GM12878 (cell line): ENCODE data around the gene RMDN3. TPM values are rescaled to one million over a fixed set of nuclear protein-coding genes. Genes with fewer than 3 reads are reported as not detected.

Source experiments
- ATAC-seq: fragments of 200-7000 bp; cut with Tn5 transposase; 3 replicates; pipeline ENCODE4 v1.9.1; 2020; ENCODE audit warnings: mild to moderate bottlenecking, moderate library complexity
- BruUV-seq: library from RNA; stranded (reverse); fragments of 400-500 nt; replicated peaks from 2 replicates; lab custom pipeline; 2021; lab: Mats Ljungman, UMichigan
- CTCF ChIA-PET: fragments of 300-600 bp; sonication (Branson Sonifier 250); formaldehyde crosslinking; extraction: SDS; loops from one replicate; lab custom pipeline; 2021; ENCODE audit warnings: inconsistent platforms; lab: Yijun Ruan, JAX
- POLR2A ChIA-PET: fragments of 350-600 bp; formaldehyde crosslinking; extraction: SDS; loops from one replicate; lab custom pipeline; 2021; ENCODE audit warnings: inconsistent platforms; lab: Charles Lee
- RAD21 ChIA-PET: fragments of 300-600 bp; sonication (Branson Sonifier 250); formaldehyde crosslinking; loops from one replicate; lab custom pipeline; 2023; ENCODE audit warnings: antibody characterized with exemption; ENCODE audit not compliant: unreplicated experiment; lab: Charles Lee
- SMC1A ChIA-PET: fragments of 300-600 bp; sonication (Branson Sonifier 250); formaldehyde crosslinking; loops from one replicate; lab custom pipeline; 2023; ENCODE audit not compliant: unreplicated experiment, uncharacterized antibody; lab: Charles Lee
- DNase-seq: peaks from one replicate; pipeline ENCODE4 v3.0.0-alpha.2; 2011; ENCODE audit warnings: low read depth, low spot score
- FAIRE-seq: peaks from 3 replicates; lab custom pipeline; 2011; peaks lifted over from hg19 to GRCh38; lab: Jason Lieb, UNC
- H2AFZ ChIP-seq: 2 replicates; pipeline ENCODE4 v1.6.0; 2011; ENCODE audit warnings: low read depth, low read length, control low read depth; ENCODE audit not compliant: control insufficient read depth
- H3K27ac ChIP-seq: 2 replicates; pipeline ENCODE4 v1.5.1; 2011; ENCODE audit warnings: control low read depth; ENCODE audit not compliant: control insufficient read depth, insufficient read depth
- H3K27me3 ChIP-seq, 2 experiments: replicated peaks in 1 of 2; 2 replicates each; pipeline versions ENCODE4 v1.6.0 to v1.6.1; 2011; ENCODE audit warnings: low read length in 1 of 2; ENCODE audit not compliant: control insufficient read depth in 2 of 2, insufficient read depth in 2 of 2
- H3K36me3 ChIP-seq, 2 experiments: 2 replicates each; pipeline ENCODE4 v1.5.1; 2011; ENCODE audit warnings: low read length in 1 of 2; ENCODE audit not compliant: control insufficient read depth in 2 of 2, insufficient read depth in 2 of 2
- H3K4me1 ChIP-seq: 2 replicates; pipeline ENCODE4 v1.6.1; 2011; ENCODE audit warnings: mild to moderate bottlenecking, low read length, moderate library complexity, mixed read lengths; ENCODE audit not compliant: control insufficient read depth, insufficient read depth
- H3K4me2 ChIP-seq: 2 replicates; pipeline ENCODE4 v1.6.0; 2011; ENCODE audit warnings: control low read depth; ENCODE audit not compliant: control insufficient read depth, insufficient read depth
- H3K4me3 ChIP-seq: fragments of 200-600 bp; sonication (generic); 2 replicates; pipeline ENCODE4 v1.5.1; 2016
- H3K79me2 ChIP-seq: 2 replicates; pipeline ENCODE4 v1.6.0; 2011; ENCODE audit warnings: low read length; ENCODE audit not compliant: control insufficient read depth, insufficient read depth
- H3K9ac ChIP-seq: 2 replicates; pipeline ENCODE4 v1.8.0; 2011; ENCODE audit warnings: low read length, control low read depth, mixed read lengths; ENCODE audit not compliant: control insufficient read depth, insufficient read depth
- H3K9me3 ChIP-seq: replicated peaks from 3 replicates; pipeline ENCODE4 v1.5.1; 2011; ENCODE audit warnings: mild to moderate bottlenecking, low read length; ENCODE audit not compliant: control insufficient read depth, insufficient read depth
- H4K20me1 ChIP-seq: 2 replicates; pipeline ENCODE4 v1.6.0; 2011; ENCODE audit not compliant: control insufficient read depth, insufficient read depth
- JUNB ChIP-seq: IDR thresholded peaks from 2 replicates; pipeline ENCODE4 v1.6.1; 2016; ENCODE audit warnings: antibody characterized with exemption, mild to moderate bottlenecking
- PRDM15 ChIP-seq: fragments of 450-650 bp; formaldehyde crosslinking; IDR thresholded peaks from 2 replicates; pipeline ENCODE4 v1.4.0; 2020; ENCODE audit warnings: mild to moderate bottlenecking, moderate library complexity
- WGBS: methylation state at CpG from one replicate; pipeline ENCODE4 v1.1.6; 2016; ENCODE audit warnings: low lambda C conversion rate; ENCODE audit not compliant: insufficient replicate concordance, insufficient coverage; ENCODE audit errors: missing lambda C conversion rate; 5-methylcytosine and 5-hydroxymethylcytosine counted together
- in situ Hi-C: fragments of 300-500 bp; cut with MboI; formaldehyde crosslinking; loops from 9 replicates; pipeline ENCODE4 v1.14.3; 2018; ENCODE audit warnings: mixed read lengths
- intact Hi-C: fragments of 100-400 bp; cut with micrococcal nuclease; formaldehyde crosslinking; loops from one replicate; pipeline ENCODE4 v1.14.2; 2022; ENCODE audit not compliant: unreplicated experiment
- polyA plus RNA-seq, 11 experiments: library from polyadenylated mRNA; depleted of rRNA in 4 of 11; unstranded in 6 of 11; stranded (reverse) in 5 of 11; fragments of >200 nt; fragmentation: Nextera tagmentation in 4 of 11; fragmentation: Illumina TruSeq in 1 of 11; extraction: Ambion mirVana in 4 of 11; extraction: Trizol in 1 of 11; gene quantifications; 1 replicate in 1 of 11; 2 replicates in 10 of 11; pipeline versions ENCODE4 v1.2.1 to v1.2.3, GENCODE V29; 2011 to 2016; ENCODE audit warnings: inconsistent platforms in 2 of 11, missing spikeins in 2 of 11, low read depth in 1 of 11
- total RNA-seq, 4 experiments: library from RNA; depleted of rRNA in 3 of 4; stranded (reverse); fragments of >200 nt in 3 of 4; fragmentation: Illumina TruSeq in 1 of 4; extraction: Trizol in 1 of 4; gene quantifications; 2 replicates each; pipeline versions ENCODE4 v1.2.1 to v1.2.3, GENCODE V29; 2013 to 2021

RMDN3 gene
- total and polyA plus RNA-seq, 10 of the 15 experiments (the other 5 are each of a cell fraction or from before 2014, with no cell fraction given), result 5.7 to 44.4 (median 20.3) TPM

GRCh38 chr15:40723919-40724318 is 31.1 kb downstream of the RMDN3 start:
- RAD21 ChIA-PET, result interaction anchor here (1.3 kb wide), 1 partner anchor 17 kb away, joined by 4 read pairs; no protein-coding TSS in a partner anchor

More at GRCh38 chr15:40723919-40724318, 31.1 kb downstream of the RMDN3 start:
- SMC1A ChIA-PET, result interaction anchor here (0.8 to 1.2 kb wide), 7 partner anchors 13 to 62 kb away, joined by 3 to 6 read pairs (median 3); no protein-coding TSS in a partner anchor
- no peak for TF ChIP-seq JUNB
- TF ChIP-seq PRDM15, result no peak
- CTCF ChIA-PET, result interaction anchor here (1.1 to 2.0 kb wide), 4 partner anchors 11 to 23 kb away, joined by 3 to 5 read pairs (median 4); no protein-coding TSS in a partner anchor
- no peak overlapping the region for H3K4me2 ChIP-seq
- no TSS peak for BruUV-seq
- H3K27ac ChIP-seq, result no peak overlapping the region
- H3K79me2 ChIP-seq, result no peaks in the 10 kb centered on the region
- no peaks in the 10 kb centered on the region for H4K20me1 ChIP-seq
- H3K27me3 ChIP-seq, result no peaks in the 10 kb centered on the region
- DNase-seq (no peak), ATAC-seq (no peak), FAIRE-seq (no peak)
- intact Hi-C loops (no loop called here), in situ Hi-C loops (no loop called here)
- peaks cover 0 to 1% of the 10 kb centered on the region in 2 experiments; a peak in 2 of 4 replicates for H3K36me3 ChIP-seq
- 98% methylated on average over 2 of the region's 2 CpGs for WGBS
- H2AFZ ChIP-seq, result no peak overlapping the region
- H3K9ac ChIP-seq, result no peak overlapping the region
- H3K4me3 ChIP-seq, result no peak overlapping the region
- H3K9me3 ChIP-seq, result no peaks in the 10 kb centered on the region
- no peaks in the 10 kb centered on the region for H3K4me1 ChIP-seq
- POLR2A ChIA-PET, result interaction anchor here (0.6 to 1.7 kb wide), 2 partner anchors 21 to 1160 kb away, joined by 3 read pairs; no protein-coding TSS in a partner anchor
